HG03159 (cell line): Measurements from ENCODE around the gene CABP4.
"Not testable (repeated sequence)": the region's sequence is repeated elsewhere in the genome, so short reads cannot be mapped to it uniquely, and the experiment has no call there.

Experiments used
- ATAC-seq: cut with Tn5 transposase; IDR thresholded peaks from one replicate; pipeline ENCODE4 v1.9.1; 2021; ENCODE audit warnings: mild to moderate bottlenecking, moderate library complexity; ENCODE audit not compliant: unreplicated experiment

Gene CABP4

GRCh38 chr11:67418476-67419281 lies 36.5 kb upstream of the CABP4 start:
- no peak for ATAC-seq

- ATAC-seq = no peak
These were observed 35.7 kb upstream of the CABP4 start for GRCh38 chr11:67419325-67420049.

- no peak for ATAC-seq
These were observed 35.0 kb upstream of the CABP4 start for GRCh38 chr11:67420147-67420645.

GRCh38 chr11:67420646-67421429 lies 34.3 kb upstream of the CABP4 start:
- ATAC-seq = peak; percentile 80

GRCh38 chr11:67421430-67422031 lies 33.6 kb upstream of the CABP4 start:
- no peak for ATAC-seq

GRCh38 chr11:67422891-67423290 lies 32.3 kb upstream of the CABP4 start:
- no peak for ATAC-seq

- ATAC-seq = no peak
These were observed 31.7 kb upstream of the CABP4 start for GRCh38 chr11:67423466-67423865.

GRCh38 chr11:67423891-67424613 lies 31.1 kb upstream of the CABP4 start:
- ATAC-seq = no peak

GRCh38 chr11:67427364-67427859 lies 27.7 kb upstream of the CABP4 start:
- not testable (repeated sequence) for ATAC-seq

- peak; percentile 64 for ATAC-seq
These were observed 26.8 kb upstream of the CABP4 start, which contains the start of gene RPS6KB2 for GRCh38 chr11:67428052-67429001. TSS of gene RPS6KB2 (plus strand) at chr11:67428494. CDS start at chr11:67428546, 52 bp downstream.

- no peak for ATAC-seq
These were observed 26.0 kb upstream of the CABP4 start for GRCh38 chr11:67429038-67429668.

GRCh38 chr11:67429722-67430121 lies 25.4 kb upstream of the CABP4 start:
- no peak for ATAC-seq

- ATAC-seq = no peak
These were observed 23.6 kb upstream of the CABP4 start for GRCh38 chr11:67431346-67432249.

GRCh38 chr11:67432655-67433349 lies 22.4 kb upstream of the CABP4 start:
- no peak for ATAC-seq

- no peak for ATAC-seq
These were observed 21.4 kb upstream of the CABP4 start for GRCh38 chr11:67433536-67434394.

- ATAC-seq = no peak
These were observed 20.7 kb upstream of the CABP4 start for GRCh38 chr11:67434395-67434881.
